Ishikawa (cell line): ENCODE measurements around the gene UQCC2.
A peak's percentile ranks its signal among the peaks of the same experiment; 100 is the strongest.

ENCODE experiments used
- CEBPB ChIP-seq: IDR thresholded peaks from 2 replicates; pipeline ENCODE4 v1.6.1; 2012
- CREB1 ChIP-seq: IDR thresholded peaks from 2 replicates; pipeline ENCODE4 v1.6.1; 2012; ENCODE audit warnings: low read depth
- EGR1 ChIP-seq: IDR thresholded peaks from 2 replicates; pipeline ENCODE4 v1.6.1; 2012
- EP300 ChIP-seq: IDR thresholded peaks from 2 replicates; pipeline ENCODE4 v1.6.1; 2012; ENCODE audit warnings: borderline replicate concordance
- FOXM1 ChIP-seq: IDR thresholded peaks from 2 replicates; pipeline ENCODE4 v1.6.1; 2012; ENCODE audit warnings: low read depth, borderline replicate concordance
- MAX ChIP-seq: IDR thresholded peaks from 2 replicates; pipeline ENCODE4 v1.6.1; 2012
- NFIC ChIP-seq: IDR thresholded peaks from 2 replicates; pipeline ENCODE4 v1.6.1; 2012
- RAD21 ChIP-seq: IDR thresholded peaks from 2 replicates; pipeline ENCODE4 v1.6.1; 2012; ENCODE audit warnings: low read depth
- REST ChIP-seq: IDR thresholded peaks from 2 replicates; pipeline ENCODE4 v1.6.1; 2012; ENCODE audit warnings: low read depth, mild to moderate bottlenecking
- TAF1 ChIP-seq: IDR thresholded peaks from 2 replicates; pipeline ENCODE4 v1.6.1; 2012; ENCODE audit warnings: low read depth, mild to moderate bottlenecking
- TCF12 ChIP-seq: IDR thresholded peaks from 2 replicates; pipeline ENCODE4 v1.6.1; 2012; ENCODE audit warnings: low read depth
- TEAD4 ChIP-seq: IDR thresholded peaks from 2 replicates; pipeline ENCODE4 v1.6.1; 2012
- USF1 ChIP-seq: IDR thresholded peaks from 2 replicates; pipeline ENCODE4 v1.6.1; 2012
- YY1 ChIP-seq: IDR thresholded peaks from 2 replicates; pipeline ENCODE4 v1.6.1; 2012; ENCODE audit warnings: low read depth
- ZBTB7A ChIP-seq: IDR thresholded peaks from 2 replicates; pipeline ENCODE4 v1.6.1; 2012; ENCODE audit warnings: low read depth

Gene UQCC2

GRCh38 chr6:33697845-33698244 lies 13.7 kb downstream of the UQCC2 start:
- TF ChIP-seq EGR1 (no peak), FOXM1 (no peak), TAF1 (no peak), CEBPB (no peak)

DNA sequence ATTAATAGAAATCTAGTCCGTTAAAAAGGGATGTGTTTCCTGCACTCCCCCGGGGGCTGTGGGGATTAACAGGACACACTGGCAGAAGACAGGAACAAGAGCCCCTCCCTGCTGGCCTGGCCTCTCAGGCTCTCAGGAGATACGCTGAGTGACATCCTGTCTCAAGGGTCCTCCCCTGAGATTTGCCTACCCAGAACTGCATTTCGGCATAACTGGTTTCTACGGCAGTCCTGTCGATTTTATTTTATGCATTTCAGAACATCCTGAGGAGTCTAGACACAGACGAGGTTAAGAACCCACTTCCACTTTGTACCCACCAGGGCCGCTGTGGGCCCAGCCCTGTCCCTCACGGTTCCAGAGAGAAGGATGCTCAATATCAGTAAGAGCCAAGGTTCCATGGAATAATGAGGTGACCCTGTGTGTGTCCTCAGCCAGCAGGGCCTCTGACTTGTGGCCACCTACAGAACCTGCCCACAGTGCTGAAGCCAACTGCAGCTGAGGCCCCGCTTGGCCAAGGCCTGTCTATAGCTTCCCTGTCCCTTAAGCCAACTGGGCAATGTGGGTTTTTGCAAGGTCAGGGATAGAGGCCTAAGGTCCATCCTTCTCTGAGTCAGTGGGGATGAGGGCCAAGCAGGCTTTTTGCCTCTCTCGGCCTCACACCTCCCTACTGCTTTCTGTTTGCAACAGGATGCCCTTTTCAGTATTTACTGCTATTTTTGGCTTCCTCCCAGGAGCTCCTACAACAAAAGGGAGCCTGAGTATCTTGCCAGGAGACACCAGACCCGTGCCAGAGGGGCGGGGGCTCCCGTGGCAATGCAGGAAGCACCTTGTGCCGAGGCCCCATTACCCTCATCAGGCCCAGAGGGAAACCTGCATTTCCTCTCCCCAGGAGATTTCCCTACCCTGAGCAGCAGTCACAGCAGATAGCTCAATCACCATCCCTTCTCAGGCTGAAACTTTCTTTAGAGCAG lies 14.7 kb downstream of the UQCC2 start:
- TF ChIP-seq USF1, result no peak
- TF ChIP-seq NFIC, result peak; percentile 80
- 0 out of 2 replicates have a peak, but pooled peaks have one; percentile 35 for TF ChIP-seq EP300
- TF ChIP-seq TCF12, result peak; percentile 53

DNA sequence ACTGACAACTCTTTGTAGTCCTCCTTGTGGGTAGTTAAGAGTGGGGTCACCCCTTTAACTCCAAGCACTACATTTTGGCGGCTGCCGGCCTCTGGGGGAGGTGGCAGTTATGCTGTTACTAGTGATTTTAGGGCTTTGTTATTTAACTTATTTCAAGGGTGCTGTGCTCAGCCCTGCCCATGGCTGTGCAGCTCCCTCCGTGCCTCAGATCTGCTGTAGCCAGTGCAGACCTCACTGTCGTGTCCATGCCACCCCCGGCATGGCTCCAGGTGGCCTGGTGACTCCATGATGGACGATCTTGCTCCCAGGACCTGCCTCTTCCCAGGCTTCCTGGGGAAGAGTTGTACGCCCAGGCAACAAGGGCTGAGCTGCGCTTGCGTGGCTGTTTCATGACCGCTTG lies 15.4 kb downstream of the UQCC2 start:
- TF ChIP-seq TCF12 (no peak), ZBTB7A (no peak), CEBPB (no peak), EGR1 (no peak), MAX (no peak), TAF1 (no peak), YY1 (no peak), REST (no peak), CREB1 (no peak), EP300 (no peak), RAD21 (no peak), FOXM1 (no peak), TEAD4 (no peak), USF1 (no peak), NFIC (no peak)

- TF ChIP-seq RAD21 (no peak), YY1 (no peak), MAX (no peak), FOXM1 (no peak), EP300 (no peak), ZBTB7A (no peak), TEAD4 (no peak), REST (no peak)
These were observed 16.0 kb downstream of the UQCC2 start for GRCh38 chr6:33695451-33695887.

GRCh38 chr6:33694977-33695376 lies 16.5 kb downstream of the UQCC2 start:
- no peak for TF ChIP-seq REST
- TF ChIP-seq CEBPB, result no peak
- no peak for TF ChIP-seq EGR1
- TF ChIP-seq CREB1, result no peak
- TF ChIP-seq TEAD4, result no peak
- no peak for TF ChIP-seq YY1
- TF ChIP-seq FOXM1, result no peak
- TF ChIP-seq NFIC, result no peak
- TF ChIP-seq MAX, result no peak
- no peak for TF ChIP-seq EP300
- TF ChIP-seq RAD21, result no peak
- no peak for TF ChIP-seq ZBTB7A
- no peak for TF ChIP-seq TAF1
- no peak for TF ChIP-seq TCF12
- no peak for TF ChIP-seq USF1
